Muscle layer of colon (tissue), 2 donors: Measurements from ENCODE around the gene ABCC3.
A peak's percentile ranks its signal among the peaks of the same experiment; 100 is the strongest.
"Not testable (repeated sequence)": the region's sequence is repeated elsewhere in the genome, so short reads cannot be mapped to it uniquely, and the experiment has no call there.

ENCODE experiments used
- H3K27ac ChIP-seq: one replicate; pipeline ENCODE4 v1.7.0; 2013; ENCODE audit warnings: low read depth, mild to moderate bottlenecking, low read length, moderate library complexity
- H3K27me3 ChIP-seq, 2 donors: one replicate each; pipeline ENCODE4 v1.7.0; 2013; ENCODE audit warnings: low read length in 2 of 2, mild to moderate bottlenecking in 2 of 2; ENCODE audit not compliant: insufficient read depth in 2 of 2, control insufficient read depth in 1 of 2
- H3K36me3 ChIP-seq: one replicate; pipeline ENCODE4 v1.7.0; 2013; ENCODE audit warnings: mild to moderate bottlenecking, low read length; ENCODE audit not compliant: insufficient read depth
- H3K4me1 ChIP-seq: one replicate; pipeline ENCODE4 v1.7.0; 2013; ENCODE audit warnings: mild to moderate bottlenecking, low read length; ENCODE audit not compliant: insufficient read depth
- H3K4me3 ChIP-seq, 2 donors: one replicate each; pipeline ENCODE4 v1.7.0; 2013; ENCODE audit warnings: low read length in 2 of 2, low read depth in 1 of 2, mild to moderate bottlenecking in 1 of 2, moderate library complexity in 1 of 2
- H3K9ac ChIP-seq: one replicate; pipeline ENCODE4 v1.7.0; 2013; ENCODE audit warnings: low read length
- H3K9me3 ChIP-seq: one replicate; pipeline ENCODE4 v1.7.0; 2013; ENCODE audit warnings: mild to moderate bottlenecking, low read length
- donor health status: abdominal sarcoma.
- donor health status: Adenocarcinoma of cecum.

The ABCC3 gene

GRCh38 chr17:50710025-50710424 is 75.3 kb downstream of the ABCC3 start:
- Histone ChIP-seq H3K27ac (no peak overlapping the region), H3K9me3 (no peaks in the 10 kb centered on the region)

DNA sequence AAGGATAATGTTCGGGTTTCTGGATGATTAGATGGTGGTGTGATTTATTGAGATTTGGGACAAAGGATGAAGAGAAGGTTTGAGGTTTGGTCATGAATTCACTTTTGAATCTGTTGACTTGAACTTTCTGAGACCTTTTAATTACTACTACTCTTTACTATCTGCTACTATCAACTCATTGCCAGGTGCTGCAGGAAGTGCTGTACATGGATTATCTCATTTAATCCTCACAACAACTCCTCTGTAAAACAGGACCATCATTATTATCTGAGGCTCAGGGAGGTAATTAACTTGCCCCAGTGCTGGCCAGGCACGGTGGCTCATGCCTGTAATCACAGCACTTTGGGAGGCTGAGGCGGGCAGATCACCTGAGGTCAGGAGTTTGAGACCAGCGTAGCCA is 76.0 kb downstream of the ABCC3 start:
- H3K36me3 ChIP-seq = no peaks in the 10 kb centered on the region
- no peak overlapping the region for H3K9ac ChIP-seq
- H3K27ac ChIP-seq = no peak overlapping the region
- H3K9me3 ChIP-seq = no peaks in the 10 kb centered on the region
- no peaks in the 10 kb centered on the region for H3K27me3 ChIP-seq
- H3K4me1 ChIP-seq = peaks cover 22% of the 10 kb centered on the region
- H3K4me3 ChIP-seq = no peak overlapping the region

More at GRCh38 chr17:50710025-50710424, 75.3 kb downstream of the ABCC3 start:
- H3K4me3 ChIP-seq = no peak overlapping the region
- peaks cover 4% of the 10 kb centered on the region for H3K36me3 ChIP-seq
- no peak overlapping the region for H3K9ac ChIP-seq
- H3K27me3 ChIP-seq = no peaks in the 10 kb centered on the region
- H3K4me1 ChIP-seq = peaks cover 26% of the 10 kb centered on the region

DNA sequence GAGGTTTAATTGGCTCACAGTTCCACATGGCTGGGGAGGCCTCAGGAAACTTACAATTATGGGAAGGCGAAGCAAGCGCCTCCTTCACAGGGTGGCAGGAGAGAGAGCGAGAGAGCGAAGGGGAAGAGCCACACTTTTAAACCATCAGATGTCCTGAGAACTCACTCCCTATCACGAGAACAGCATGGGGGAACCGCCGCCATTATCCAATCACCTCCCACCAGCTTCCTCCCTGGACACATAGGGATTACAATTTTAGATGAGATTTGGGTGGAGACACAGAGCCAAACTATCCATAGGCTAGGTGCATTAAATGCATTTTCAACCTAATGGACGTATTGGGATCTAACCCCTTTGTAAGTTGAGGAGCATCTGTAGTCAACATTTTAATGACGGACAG is 78.0 kb downstream of the ABCC3 start:
- Histone ChIP-seq H3K9me3 (no peaks in the 10 kb centered on the region), H3K36me3 (no peaks in the 10 kb centered on the region), H3K4me1 (peaks cover 16% of the 10 kb centered on the region), H3K27me3 (no peaks in the 10 kb centered on the region), H3K9ac (no peak overlapping the region), H3K27ac (no peak overlapping the region), H3K4me3 (no peak overlapping the region)

- no peaks in the 10 kb centered on the region for H3K9me3 ChIP-seq
- H3K36me3 ChIP-seq = no peaks in the 10 kb centered on the region
- H3K4me1 ChIP-seq = peaks cover 4% of the 10 kb centered on the region
- no peaks in the 10 kb centered on the region for H3K27me3 ChIP-seq
- no peak overlapping the region for H3K27ac ChIP-seq
- H3K9ac ChIP-seq = no peak overlapping the region
- H3K4me3 ChIP-seq = no peak overlapping the region
Observed at GRCh38 chr17:50715471-50715870, 80.8 kb downstream of the ABCC3 start.

- H3K27ac ChIP-seq = peak within 1 kb of the TSS; percentile 91
- H3K4me1 ChIP-seq = peaks cover 37% of the 10 kb centered on the region
- H3K4me3 ChIP-seq = peak within 1 kb of the TSS; percentile 73 to 93
- no peaks in the 10 kb centered on the region for H3K9me3 ChIP-seq
- H3K27me3 ChIP-seq = no peaks in the 10 kb centered on the region
- H3K9ac ChIP-seq = peak within 1 kb of the TSS; percentile 93
- H3K36me3 ChIP-seq = no peaks in the 10 kb centered on the region
Observed at GRCh38 chr17:50719144-50719923, 84.7 kb downstream of the ABCC3 start, which contains the start of gene LUC7L3. Gene LUC7L3 (plus strand): TSS chr17:50719603. CDS start chr17:50719733, 130 bp downstream.

DNA sequence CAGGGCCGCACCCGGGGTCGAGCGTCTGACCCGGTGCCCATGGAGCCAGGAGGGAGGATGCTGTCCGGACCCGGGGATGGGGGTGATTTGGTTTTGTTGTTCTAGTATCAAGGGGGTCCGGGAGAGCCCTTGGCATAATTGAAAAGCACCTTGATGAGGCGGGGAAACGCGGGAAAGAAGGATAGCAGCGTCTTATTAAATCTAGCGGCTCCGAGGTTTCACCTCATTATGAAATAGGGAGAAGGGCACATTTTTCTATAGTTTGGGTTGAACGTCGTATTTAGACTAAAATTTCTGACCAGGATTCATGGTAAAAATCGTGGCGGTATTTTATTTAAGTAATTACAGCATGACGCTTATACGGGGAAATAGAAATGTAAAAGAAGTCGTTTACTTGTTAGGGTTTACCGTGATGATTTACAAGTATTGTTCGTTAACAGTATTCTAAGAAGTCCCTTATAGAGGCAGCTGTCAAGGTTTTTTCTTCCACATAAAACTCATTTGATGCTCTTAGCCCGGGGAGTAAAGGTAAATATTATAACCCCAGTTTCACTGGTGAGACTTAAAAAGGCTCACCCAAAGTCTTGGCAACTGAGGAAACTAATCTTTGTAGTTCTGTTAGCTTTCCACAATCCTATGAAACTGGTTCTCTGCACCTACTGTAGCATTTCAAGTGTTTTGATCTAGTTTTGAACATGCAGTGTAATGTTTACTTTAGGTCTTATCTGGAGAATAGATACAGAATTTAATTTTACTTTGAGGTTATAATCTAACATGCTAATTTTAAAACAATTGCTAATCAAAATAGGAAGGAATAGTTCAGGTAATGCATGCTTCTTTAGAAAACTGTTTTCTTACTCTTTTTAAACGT is 85.5 kb downstream of the ABCC3 start:
- no peaks in the 10 kb centered on the region for H3K9me3 ChIP-seq
- peak overlapping the region; percentile 73 to 93 for H3K4me3 ChIP-seq
- peaks cover 38% of the 10 kb centered on the region for H3K4me1 ChIP-seq
- H3K27ac ChIP-seq = peak overlapping the region; percentile 91
- H3K36me3 ChIP-seq = no peaks in the 10 kb centered on the region
- peak overlapping the region; percentile 93 for H3K9ac ChIP-seq
- H3K27me3 ChIP-seq = no peaks in the 10 kb centered on the region

DNA sequence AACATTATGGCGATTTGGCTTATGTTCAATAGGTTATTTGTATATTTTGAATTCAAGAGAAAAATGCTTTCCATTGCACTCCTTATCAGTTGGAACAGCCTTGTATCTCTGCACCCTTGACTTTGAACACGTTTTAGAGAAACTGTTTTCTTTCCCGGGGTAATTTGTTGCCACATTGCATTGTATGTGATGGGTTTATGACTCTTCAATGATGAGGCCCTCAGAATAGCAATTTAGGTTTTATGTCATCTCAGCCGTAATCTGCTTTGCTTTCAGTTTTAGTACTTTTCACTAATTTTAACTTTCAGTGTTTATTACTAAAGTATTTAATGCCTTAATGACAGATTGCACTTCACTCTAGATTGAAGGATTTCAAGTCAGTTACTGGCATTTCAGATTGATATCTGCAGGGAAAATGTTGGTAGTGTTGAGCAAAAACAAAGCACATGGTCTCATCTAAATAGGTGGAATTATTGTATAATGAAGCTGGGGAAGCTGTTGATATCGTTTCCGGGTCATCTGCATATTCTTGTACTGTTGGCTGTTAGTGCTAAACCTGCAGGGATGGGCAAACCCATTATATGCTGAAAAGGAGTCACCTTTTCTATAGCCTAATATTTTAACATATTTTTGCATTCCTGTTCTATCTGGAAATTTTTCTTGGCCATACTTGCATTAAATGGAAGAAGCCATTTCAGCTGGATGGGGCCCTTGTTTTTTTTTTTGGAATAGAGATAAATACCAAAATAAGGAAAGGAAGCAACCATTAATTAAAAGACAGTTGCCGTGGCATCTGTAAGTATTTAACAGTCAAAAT is 86.7 kb downstream of the ABCC3 start:
- Histone ChIP-seq H3K9me3 (no peaks in the 10 kb centered on the region), H3K27ac (no peak overlapping the region), H3K9ac (peak overlapping the region; percentile 93), H3K27me3 (no peaks in the 10 kb centered on the region), H3K4me1 (peaks cover 46% of the 10 kb centered on the region), H3K4me3 (peak overlapping the region; percentile 73 to 93), H3K36me3 (no peaks in the 10 kb centered on the region)

GRCh38 chr17:50722746-50723145 is 88.1 kb downstream of the ABCC3 start:
- H3K9me3 ChIP-seq = no peaks in the 10 kb centered on the region
- peaks cover 53% of the 10 kb centered on the region for H3K4me1 ChIP-seq
- H3K27ac ChIP-seq = no peak overlapping the region
- H3K4me3 ChIP-seq = no peak overlapping the region
- no peaks in the 10 kb centered on the region for H3K36me3 ChIP-seq
- no peaks in the 10 kb centered on the region for H3K27me3 ChIP-seq
- no peak overlapping the region for H3K9ac ChIP-seq

- H3K9me3 ChIP-seq, H3K4me3 ChIP-seq, H3K27me3 ChIP-seq, H3K27ac ChIP-seq, H3K9ac ChIP-seq, H3K36me3 ChIP-seq: not testable (repeated sequence)
- peaks cover 59% of the 10 kb centered on the region for H3K4me1 ChIP-seq
Observed at GRCh38 chr17:50724622-50725021, 89.9 kb downstream of the ABCC3 start.

DNA sequence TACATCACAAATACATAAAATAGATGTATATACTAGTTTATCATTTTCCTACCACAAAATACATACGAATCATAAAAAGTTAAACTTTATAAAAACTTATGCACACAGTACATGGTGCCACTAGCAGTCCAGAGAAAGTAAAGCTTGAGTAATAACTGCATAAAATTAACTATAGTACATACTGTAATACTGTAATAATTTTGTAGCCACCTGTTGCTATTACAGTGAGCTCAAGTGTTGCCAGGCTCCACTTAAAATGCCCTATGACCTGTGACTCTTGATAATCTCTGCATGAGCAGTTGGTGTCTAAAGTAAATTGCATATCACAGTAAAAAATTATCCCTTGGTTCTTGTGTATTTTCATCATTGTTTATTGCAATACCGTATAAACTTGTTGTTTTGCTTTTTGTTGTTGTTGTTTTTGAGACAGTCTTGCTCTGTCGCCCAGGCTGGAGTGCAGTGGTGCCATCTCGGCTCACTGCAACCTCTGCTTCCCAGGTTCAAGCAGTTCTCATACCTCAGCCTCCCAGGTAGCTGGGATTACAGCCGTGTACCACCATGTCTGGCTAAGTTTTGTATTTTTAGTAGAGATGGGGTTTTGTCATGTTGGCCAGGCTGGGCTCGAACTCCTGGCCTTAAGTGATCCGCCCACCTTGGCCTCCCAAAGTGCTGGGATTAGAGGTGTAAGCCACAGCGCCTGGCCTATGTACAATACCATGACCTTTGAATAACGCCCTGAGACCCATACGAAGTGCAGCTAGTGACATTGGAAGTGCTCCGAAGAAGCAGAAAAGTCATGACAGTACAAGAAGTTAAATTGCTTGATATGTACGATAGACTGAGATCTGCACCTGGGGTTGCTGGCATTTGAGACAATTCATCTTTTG is 91.3 kb downstream of the ABCC3 start:
- H3K27ac ChIP-seq = no peak overlapping the region
- H3K9me3 ChIP-seq = no peaks in the 10 kb centered on the region
- H3K27me3 ChIP-seq = no peaks in the 10 kb centered on the region
- peaks cover 68% of the 10 kb centered on the region for H3K4me1 ChIP-seq
- no peaks in the 10 kb centered on the region for H3K36me3 ChIP-seq
- no peak overlapping the region for H3K4me3 ChIP-seq
- H3K9ac ChIP-seq = no peak overlapping the region
